IPS DF 4.7 (cell line): ENCODE results near the gene PXN.

Experiments used
- DNase-seq: peaks from one replicate; pipeline ENCODE4 v3.0.0-alpha.2; 2013; ENCODE audit warnings: low spot score; ENCODE audit errors: extremely low read depth

PXN gene

DNA sequence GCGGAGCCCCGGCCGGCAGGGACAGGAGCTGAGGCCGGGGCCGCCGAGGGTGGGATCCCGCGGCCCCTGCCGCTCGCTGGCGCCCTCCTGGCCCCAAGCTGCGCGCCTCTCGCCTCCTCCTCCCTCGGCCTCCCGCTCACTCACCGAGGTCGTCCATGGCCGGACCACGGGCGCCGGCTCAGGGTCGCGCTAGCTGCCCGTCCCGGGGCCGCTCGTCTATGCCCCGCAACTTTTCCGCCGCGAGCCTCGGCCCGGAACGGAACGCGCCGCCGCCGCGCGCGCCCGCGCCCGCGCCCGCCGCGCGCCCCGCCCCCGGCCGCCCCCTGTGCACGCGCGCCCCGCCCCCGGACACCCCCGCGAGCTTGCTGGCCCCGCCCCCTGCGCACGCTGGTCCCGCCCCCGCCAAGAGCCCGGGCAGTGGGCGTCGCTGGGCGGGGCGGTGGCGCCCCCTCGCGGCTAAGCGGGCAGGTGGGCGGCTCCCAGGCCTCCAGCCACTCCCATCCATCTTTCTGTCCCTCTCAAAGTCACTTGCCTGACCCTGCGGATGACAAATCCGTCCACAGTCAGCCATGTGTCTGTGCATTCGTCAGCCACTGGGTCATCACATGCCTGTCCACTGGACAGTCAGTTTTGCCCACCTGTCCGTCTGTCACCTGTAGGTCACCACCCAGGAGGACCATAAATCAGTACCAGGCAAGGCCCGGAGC lies at the start of gene PXN:
PXN (minus strand) TSS at position 258 of the 707 bp plus-strand sequence; CDS start at position 157, 101 bp downstream.
- DNase-seq = no peak

GRCh38 chr12:120314220-120314619 lies 48.7 kb upstream of the PXN start:
- no peak for DNase-seq

- DNase-seq = peak; percentile 98
Observed at GRCh38 chr12:120301962-120302815, 36.7 kb upstream of the PXN start, which contains the start of gene SIRT4. SIRT4 (plus strand) TSS chr12:120302321; CDS start chr12:120303562, 1,241 bp downstream.

GRCh38 chr12:120292661-120293531 lies 27.4 kb upstream of the PXN start, which contains the start of gene RNU4-1:
RNU4-1 (minus strand) TSS chr12:120293237.
- DNase-seq = peak; percentile 93

- no peak for DNase-seq
Observed at GRCh38 chr12:120292411-120292660, 26.8 kb upstream of the PXN start.

GRCh38 chr12:120290609-120291305 lies 25.2 kb upstream of the PXN start:
- no peak for DNase-seq

DNA sequence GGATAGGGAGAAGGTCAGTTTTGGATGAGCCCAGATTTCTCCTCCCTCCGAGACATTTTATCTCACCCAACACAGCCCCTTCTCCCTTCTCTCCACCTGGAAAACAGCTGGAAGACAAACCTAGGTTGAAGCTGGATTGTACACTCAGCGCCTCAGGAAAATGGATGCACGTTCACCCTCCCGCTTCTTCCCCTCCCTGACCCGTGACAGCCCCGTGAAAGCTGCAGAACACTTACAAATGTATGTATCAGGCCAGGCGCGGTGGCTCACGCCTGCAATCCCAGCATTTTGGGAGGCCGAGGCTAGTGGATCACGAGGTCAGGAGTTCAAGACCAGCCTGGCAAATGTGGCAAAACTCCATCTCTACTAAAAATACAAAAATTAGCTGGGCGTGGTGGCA lies 22.0 kb upstream of the PXN start:
- DNase-seq = no peak

DNA sequence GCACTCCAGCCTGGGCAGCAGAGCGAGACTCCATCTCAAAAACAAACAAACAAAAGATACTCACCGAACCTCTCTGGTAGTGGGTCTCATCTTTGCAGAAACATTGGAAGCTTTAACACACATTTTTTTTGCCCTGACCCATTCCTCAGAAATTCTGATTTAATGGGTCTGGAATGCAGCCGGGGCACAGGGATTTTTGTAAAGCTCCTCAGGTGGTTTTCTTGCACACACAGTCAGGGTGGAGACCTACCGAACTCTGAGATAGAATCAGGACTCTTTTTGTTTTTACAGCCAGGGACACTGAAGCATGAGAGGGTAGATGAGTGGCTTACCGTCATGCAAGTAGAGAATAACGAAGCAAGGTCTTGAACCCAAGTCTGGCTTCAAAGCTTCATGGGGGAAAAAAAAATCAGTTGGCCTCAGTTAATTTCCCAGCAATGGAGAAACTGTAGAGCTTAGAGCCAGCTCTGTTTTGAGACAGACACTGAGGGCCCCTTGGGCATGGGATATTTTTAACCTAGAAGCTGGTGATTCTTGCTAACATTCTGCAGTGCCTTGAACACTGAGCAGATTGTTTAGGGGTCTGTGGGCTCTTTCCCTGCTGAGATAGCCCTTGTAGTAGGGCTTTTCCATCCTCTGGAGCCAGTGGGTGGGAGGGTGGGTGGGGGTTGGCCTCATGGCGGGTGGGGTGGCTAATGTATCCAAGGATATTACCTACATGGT lies 21.4 kb upstream of the PXN start:
- DNase-seq = no peak

DNA sequence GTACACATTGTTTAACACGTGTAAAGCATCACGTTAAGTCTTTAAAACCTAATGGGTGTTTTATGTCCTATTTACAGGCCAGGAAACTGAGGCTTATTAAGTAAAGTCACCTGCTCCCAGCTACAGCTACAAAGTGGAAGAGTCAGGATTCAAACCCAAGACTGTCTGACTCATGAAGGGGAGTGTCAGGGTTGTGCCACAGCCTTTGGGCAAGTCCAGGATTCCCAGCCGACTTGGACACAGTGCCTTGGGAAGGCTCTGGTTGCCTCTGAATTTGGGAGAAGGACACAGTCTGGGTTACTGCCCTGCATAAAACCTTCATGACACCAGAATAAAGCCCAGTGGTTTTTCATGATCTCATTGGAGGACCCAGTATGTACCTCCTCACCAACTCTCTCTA lies 18.9 kb upstream of the PXN start:
- DNase-seq = no peak

DNA sequence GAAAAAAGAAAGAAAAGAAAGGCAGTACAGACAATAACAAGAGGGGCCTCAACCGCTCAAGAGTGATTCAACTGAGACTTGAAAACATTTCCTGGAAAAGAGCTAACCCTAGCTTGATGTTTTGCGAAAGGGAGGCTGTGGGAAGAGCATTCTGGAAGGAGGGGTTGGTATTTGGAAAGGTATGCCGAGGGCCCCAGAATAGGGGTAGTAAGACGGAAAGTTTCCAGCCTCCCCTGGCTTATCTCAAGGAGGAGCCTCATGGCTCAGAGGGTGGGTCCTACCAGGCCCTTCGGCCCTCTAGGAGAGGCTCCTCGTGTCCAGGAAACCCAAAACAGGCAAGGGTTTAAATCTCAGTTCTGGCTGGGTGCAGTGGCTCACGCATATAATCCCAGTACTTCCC lies 17.8 kb upstream of the PXN start:
- DNase-seq = no peak

DNA sequence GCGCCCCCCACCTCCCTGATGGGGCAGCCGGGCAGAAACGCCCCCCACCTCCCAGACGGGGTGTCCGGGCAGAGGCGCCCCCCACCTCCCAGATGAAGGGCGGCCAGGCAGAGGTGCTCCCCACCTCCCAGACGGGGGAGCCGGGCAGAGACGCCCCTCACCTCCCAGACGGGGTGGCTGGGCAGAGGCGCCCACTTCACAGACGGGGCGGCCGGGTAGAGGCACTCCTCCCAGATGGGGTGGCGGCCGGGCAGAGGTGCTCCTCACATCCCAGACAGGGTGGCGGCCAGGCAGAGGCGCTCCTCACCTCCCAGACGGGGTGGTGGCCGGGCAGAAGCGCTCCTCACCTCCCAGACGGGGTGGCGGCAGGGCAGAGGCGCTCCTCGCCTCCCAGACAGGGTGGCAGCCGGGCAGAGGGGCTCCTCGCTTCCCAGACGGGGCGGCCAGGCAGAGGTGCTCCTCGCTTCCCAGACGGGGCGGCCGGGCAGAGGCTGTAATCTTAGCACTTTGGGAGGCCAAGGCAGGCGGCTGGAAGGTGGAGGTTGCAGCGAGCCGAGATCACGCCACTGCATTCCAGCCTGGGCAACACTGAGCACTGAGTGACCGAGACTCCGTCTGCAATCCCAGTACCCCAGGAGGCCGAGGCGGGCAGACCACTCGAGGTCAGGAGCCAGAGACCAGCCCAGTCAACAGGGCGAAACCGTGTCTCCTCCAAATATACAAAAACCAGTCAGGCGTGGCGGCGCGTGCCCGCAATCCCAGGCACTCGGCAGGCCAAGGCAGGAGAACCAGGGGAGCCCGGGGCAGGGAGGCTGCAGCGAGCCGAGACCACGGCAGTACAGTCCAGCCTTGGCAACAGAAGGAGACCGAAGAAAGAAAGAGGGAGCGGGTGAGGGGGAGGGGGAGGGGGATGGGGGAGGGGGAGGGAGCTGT lies 12.9 kb upstream of the PXN start:
- no peak for DNase-seq

GRCh38 chr12:120276734-120277133 lies 11.2 kb upstream of the PXN start:
- DNase-seq = no peak

GRCh38 chr12:120267736-120268135 lies 2.2 kb upstream of the PXN start:
- DNase-seq = no peak

GRCh38 chr12:120266180-120266870 lies 795 bp upstream of the PXN start:
- no peak for DNase-seq

DNA sequence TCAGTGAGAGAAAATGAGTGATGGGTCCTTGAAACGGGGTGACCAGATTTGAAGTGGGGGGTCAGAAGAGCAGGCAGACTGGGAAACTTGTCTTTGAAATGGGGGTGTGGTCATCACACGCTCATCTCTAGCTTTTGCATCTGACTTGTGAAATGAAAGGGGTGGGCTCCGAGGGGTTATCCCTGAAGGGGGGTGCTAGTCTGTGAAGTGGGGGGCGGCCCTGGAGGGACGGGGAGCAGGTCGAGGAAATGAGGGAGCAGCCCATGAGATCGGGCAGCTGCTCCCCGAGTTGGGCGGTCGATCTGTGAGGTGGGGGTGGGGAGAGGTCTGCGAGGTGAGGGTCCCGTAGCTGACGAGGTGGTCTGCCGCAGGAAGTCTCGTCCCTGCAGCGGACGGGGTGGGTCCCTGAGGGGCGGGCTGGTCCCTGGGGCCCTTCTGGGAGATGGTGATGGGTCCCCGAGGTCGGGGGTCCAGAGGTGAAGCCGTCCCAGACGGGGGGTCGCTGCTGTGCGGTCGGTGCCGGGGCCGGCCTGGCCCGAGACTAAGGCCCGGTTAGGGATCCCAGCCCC lies 542 bp downstream of the PXN start:
- DNase-seq = no peak

DNA sequence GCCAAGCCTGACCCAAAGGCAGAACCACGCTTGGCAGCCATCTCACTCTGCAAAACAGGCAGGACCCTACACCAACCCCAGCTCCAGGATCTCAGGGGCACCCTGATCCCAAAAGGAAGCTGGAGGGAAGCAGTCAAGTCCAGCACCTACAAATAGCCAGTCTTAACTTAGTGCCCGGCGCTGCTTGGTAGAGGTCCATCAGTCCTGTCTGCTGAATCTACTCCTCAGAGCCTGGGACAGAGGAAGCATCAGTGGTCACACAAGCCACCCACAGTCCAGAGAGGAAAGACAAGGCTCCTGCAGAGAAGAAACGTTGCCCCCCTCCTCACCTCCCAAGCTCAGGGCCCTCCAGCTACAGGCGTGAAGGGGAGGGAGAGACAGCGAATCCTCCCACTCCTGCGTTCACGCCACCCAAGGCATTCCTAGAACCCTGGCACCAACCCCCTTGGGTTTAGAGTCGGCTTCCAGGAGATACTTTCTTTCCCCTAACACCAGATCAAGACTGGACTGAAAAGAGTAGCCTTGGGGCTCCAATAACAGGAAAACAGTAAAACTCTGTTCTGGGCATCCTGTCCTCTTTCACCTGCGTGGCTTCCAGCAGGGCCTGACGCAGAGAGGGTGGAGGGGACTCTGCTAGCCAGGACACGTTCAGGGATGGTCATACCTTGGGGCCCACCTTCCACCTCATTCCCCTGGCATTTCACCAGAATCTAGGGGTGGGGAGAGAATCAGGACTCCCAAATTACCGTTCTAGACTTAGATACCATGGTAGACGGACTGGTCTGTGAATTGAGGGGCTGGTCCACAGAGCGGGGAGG lies 1.2 kb downstream of the PXN start:
- DNase-seq = no peak

- DNase-seq = no peak
Observed at GRCh38 chr12:120263748-120264085, 1.8 kb downstream of the PXN start.
